ENCODE measurements around the gene GTF2B. TPM values are rescaled to one million over a fixed set of nuclear protein-coding genes. Genes with fewer than 3 reads are reported as not detected.

The GTF2B gene
- polyA plus RNA-seq, 4 donors, result 23.1 to 44.6 (median 37.5) TPM

DNA sequence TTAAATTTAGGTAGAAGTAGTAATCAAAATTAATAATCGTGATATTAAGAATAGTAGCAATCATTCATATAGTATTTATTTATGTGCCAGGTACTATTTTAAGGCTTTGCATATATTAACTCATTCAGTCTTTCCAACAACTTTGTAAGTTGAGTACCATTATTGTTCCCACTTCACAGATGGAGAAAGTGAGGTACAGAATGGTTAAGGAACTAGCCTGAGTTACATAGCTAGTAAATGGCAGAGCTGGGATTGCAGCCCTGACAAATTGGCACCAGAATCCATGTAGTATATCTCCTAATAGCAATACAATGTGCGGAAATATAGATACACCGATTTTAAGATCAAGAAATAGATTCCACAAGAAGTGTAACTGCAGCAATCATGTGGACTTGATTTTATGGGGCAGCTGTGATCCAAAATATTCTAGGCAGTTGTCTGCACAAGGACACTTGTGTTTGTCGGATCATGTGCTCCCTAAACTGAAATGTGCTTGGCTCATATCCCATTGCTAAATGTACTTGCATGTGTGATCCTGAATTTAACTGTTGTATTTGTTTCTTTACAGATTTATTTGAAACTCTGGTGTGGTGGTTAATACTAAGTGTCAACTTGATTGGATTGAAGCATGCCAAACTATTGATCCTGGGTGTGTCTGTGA lies 5.8 kb upstream of the GTF2B start:
- Histone ChIP-seq H3K4me3 (ENCODE audit: low read depth in 1 of 3, low read length in 3 of 3) (no peak overlapping the region), H3K9me3 (ENCODE audit: control insufficient read depth in 2 of 2, insufficient read depth in 1 of 2, low read depth in 1 of 2, low read length in 1 of 2) (no peaks in the 10 kb centered on the region), H3K27me3 (ENCODE audit: control insufficient read depth in 3 of 3, insufficient read depth in 3 of 3, low read length in 3 of 3) (no peaks in the 10 kb centered on the region), H3K27ac (ENCODE audit: low read depth in 1 of 3, low read length in 2 of 3) (no peak overlapping the region), H3K4me1 (ENCODE audit: control insufficient read depth in 3 of 3, insufficient read depth in 2 of 3, low read depth in 1 of 3, low read length in 2 of 3) (no peaks in the 10 kb centered on the region), H3K36me3 (ENCODE audit: control insufficient read depth in 3 of 3, insufficient read depth in 2 of 3, low read depth in 1 of 3, low read length in 3 of 3) (no peaks in the 10 kb centered on the region)
- WGBS, 3 donors, result 81 to 90% (median 84%) methylated on average over 4 of the region's 4 CpGs
- no peak for FAIRE-seq
- no peak for DNase-seq

DNA sequence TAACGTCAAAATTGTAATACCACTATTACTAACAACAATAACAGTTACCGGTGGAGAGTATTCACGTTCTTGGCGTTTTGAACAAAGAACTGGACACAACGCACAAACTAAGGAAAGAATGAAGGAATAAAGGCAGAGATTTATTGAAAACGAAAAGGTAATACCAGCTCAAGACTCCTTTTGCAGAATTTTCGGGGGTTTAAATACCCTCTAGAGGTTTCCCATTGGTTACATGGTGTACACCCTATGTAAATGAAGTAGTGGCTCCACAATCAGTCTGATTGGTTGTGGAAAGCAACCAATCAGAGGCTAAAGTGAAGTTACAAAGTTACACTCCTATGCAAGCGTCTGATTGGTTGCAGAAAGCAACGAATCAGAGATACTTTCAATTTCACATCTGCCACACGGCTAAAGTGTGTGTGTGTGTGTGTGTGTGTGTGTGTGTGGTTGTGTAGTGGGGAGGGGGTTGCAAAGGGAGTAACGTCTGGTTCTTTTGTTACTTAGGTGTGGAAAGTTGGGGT lies 1.1 kb upstream of the GTF2B start:
- no peak for FAIRE-seq
- 47 to 74% (median 52%) methylated on average over 11 of the region's 11 CpGs for WGBS, 3 donors
- Histone ChIP-seq H3K36me3 (ENCODE audit: control insufficient read depth in 3 of 3, insufficient read depth in 2 of 3, low read depth in 1 of 3, low read length in 3 of 3) (no peaks in the 10 kb centered on the region), H3K4me3 (ENCODE audit: low read depth in 1 of 3, low read length in 3 of 3) (peak overlapping the region in 2 of 3 donors; percentile 85), H3K27me3 (ENCODE audit: control insufficient read depth in 3 of 3, insufficient read depth in 3 of 3, low read length in 3 of 3) (no peaks in the 10 kb centered on the region), H3K9me3 (ENCODE audit: control insufficient read depth in 2 of 2, insufficient read depth in 1 of 2, low read depth in 1 of 2, low read length in 1 of 2) (no peaks in the 10 kb centered on the region), H3K27ac (ENCODE audit: low read depth in 1 of 3, low read length in 2 of 3) (no peak overlapping the region), H3K4me1 (ENCODE audit: control insufficient read depth in 3 of 3, insufficient read depth in 2 of 3, low read depth in 1 of 3, low read length in 2 of 3) (peaks cover 3 to 13% (median 6%) of the 10 kb centered on the region in 3 donors)
- DNase-seq, result peak; percentile 30 to 87

DNA sequence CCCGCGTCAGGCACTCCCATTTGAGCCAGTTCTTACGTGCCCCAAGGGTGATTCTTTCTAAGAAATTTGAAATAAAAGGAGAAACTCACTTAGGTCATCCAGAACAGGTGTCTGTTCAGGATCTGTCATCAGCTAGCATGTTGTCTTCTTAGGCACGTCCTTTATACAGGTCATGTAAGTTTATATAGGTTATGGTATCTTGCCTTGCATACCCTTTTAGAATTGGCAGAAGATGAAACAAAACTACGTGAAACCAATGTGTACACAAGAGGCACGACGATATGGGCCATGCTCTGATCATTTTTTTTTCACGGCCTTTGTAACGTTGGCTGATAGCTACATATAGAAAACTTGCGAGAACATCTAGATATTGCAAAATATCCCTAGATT lies 579 bp upstream of the GTF2B start:
- no peaks in the 10 kb centered on the region for H3K9me3 ChIP-seq (ENCODE audit: control insufficient read depth in 2 of 2, insufficient read depth in 1 of 2, low read depth in 1 of 2, low read length in 1 of 2)
- peak; percentile 41 to 69 for DNase-seq
- H3K36me3 ChIP-seq (ENCODE audit: control insufficient read depth in 3 of 3, insufficient read depth in 2 of 3, low read depth in 1 of 3, low read length in 3 of 3), result peaks cover 0 to 1% (median under 1%) of the 10 kb centered on the region in 3 donors
- peaks cover 3 to 13% (median 6%) of the 10 kb centered on the region in 3 donors for H3K4me1 ChIP-seq (ENCODE audit: control insufficient read depth in 3 of 3, insufficient read depth in 2 of 3, low read depth in 1 of 3, low read length in 2 of 3)
- H3K27ac ChIP-seq (ENCODE audit: low read depth in 1 of 3, low read length in 2 of 3), result peak overlapping the region in 2 of 3 donors; percentile 94 to 95
- WGBS, 3 donors, result 9 to 32% (median 21%) methylated on average over 10 of the region's 10 CpGs
- peak overlapping the region; percentile 76 to 85 (median 85) for H3K4me3 ChIP-seq (ENCODE audit: low read depth in 1 of 3, low read length in 3 of 3)
- H3K27me3 ChIP-seq (ENCODE audit: control insufficient read depth in 3 of 3, insufficient read depth in 3 of 3, low read length in 3 of 3), result no peaks in the 10 kb centered on the region
- no peak for FAIRE-seq

DNA sequence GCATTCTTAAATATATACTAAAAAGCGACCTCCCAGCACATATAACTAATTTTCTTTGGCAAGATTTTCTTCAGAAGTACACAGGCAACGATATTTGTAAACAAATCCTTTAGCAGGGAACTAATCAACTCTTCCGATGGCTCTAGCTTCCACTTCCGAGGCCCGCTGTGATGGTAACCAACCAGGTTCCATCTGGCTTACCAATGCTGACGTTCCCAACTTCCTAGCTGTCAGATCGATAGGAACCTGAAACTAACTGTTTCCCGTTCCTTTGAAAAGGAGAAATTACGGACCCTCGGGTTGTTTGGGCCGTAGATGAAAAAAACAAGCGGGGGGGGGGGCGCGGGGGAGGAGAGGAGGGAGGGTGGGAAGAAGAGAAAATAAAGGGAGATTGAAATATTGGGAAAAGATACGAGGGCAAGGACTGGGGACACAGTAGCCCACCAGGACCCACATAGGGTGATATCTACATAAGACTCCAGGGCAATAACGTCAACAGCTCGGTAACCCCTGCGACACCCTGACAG lies 513 bp downstream of the GTF2B start:
- H3K27me3 ChIP-seq (ENCODE audit: control insufficient read depth in 3 of 3, insufficient read depth in 3 of 3, low read length in 3 of 3), result no peaks in the 10 kb centered on the region
- peak; percentile 55 to 64 for DNase-seq
- H3K9me3 ChIP-seq (ENCODE audit: control insufficient read depth in 2 of 2, insufficient read depth in 1 of 2, low read depth in 1 of 2, low read length in 1 of 2), result no peaks in the 10 kb centered on the region
- peak overlapping the region; percentile 92 to 95 (median 94) for H3K27ac ChIP-seq (ENCODE audit: low read depth in 1 of 3, low read length in 2 of 3)
- H3K36me3 ChIP-seq (ENCODE audit: control insufficient read depth in 3 of 3, insufficient read depth in 2 of 3, low read depth in 1 of 3, low read length in 3 of 3), result peaks cover 2 to 4% (median 3%) of the 10 kb centered on the region in 3 donors
- H3K4me1 ChIP-seq (ENCODE audit: control insufficient read depth in 3 of 3, insufficient read depth in 2 of 3, low read depth in 1 of 3, low read length in 2 of 3), result peaks cover 3 to 13% (median 6%) of the 10 kb centered on the region in 3 donors
- 1% methylated on average over 15 to 16 of the region's 18 CpGs for WGBS, 3 donors
- H3K4me3 ChIP-seq (ENCODE audit: low read depth in 1 of 3, low read length in 3 of 3), result peak overlapping the region; percentile 76 to 85 (median 85)
- no peak for FAIRE-seq

DNA sequence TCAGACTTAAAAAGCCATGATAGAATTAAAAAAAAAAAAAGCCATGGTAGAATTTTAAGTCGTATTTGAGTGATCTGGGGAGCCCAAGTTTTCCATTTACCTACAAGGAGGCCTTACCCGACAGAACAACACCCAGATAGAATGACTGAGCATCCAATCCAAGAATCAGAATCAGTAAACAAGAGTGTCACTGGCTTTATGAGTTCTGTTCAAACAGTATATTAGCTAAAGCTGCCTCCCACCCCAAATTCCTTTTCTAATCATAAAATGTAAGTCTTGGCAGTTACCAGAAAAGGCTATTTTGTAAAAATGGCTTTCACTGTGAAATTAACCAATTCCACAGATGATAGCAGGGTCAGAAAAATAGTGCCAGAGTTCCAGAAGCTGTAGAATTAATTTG lies 1.2 kb downstream of the GTF2B start:
- no peaks in the 10 kb centered on the region for H3K9me3 ChIP-seq (ENCODE audit: control insufficient read depth in 2 of 2, insufficient read depth in 1 of 2, low read depth in 1 of 2, low read length in 1 of 2)
- H3K4me1 ChIP-seq (ENCODE audit: control insufficient read depth in 3 of 3, insufficient read depth in 2 of 3, low read depth in 1 of 3, low read length in 2 of 3), result peaks cover 3 to 13% (median 6%) of the 10 kb centered on the region in 3 donors
- peaks cover 3 to 8% (median 5%) of the 10 kb centered on the region in 3 donors for H3K36me3 ChIP-seq (ENCODE audit: control insufficient read depth in 3 of 3, insufficient read depth in 2 of 3, low read depth in 1 of 3, low read length in 3 of 3)
- H3K4me3 ChIP-seq (ENCODE audit: low read depth in 1 of 3, low read length in 3 of 3), result peak overlapping the region; percentile 76 to 85 (median 85)
- peak in 1 of 2 donors; percentile 7 for DNase-seq
- no peaks in the 10 kb centered on the region for H3K27me3 ChIP-seq (ENCODE audit: control insufficient read depth in 3 of 3, insufficient read depth in 3 of 3, low read length in 3 of 3)
- FAIRE-seq, result no peak
- no peak overlapping the region for H3K27ac ChIP-seq (ENCODE audit: low read depth in 1 of 3, low read length in 2 of 3)
- WGBS, 3 donors, result 13 to 42% (median 38%) methylated on average over 2 of the region's 2 CpGs

DNA sequence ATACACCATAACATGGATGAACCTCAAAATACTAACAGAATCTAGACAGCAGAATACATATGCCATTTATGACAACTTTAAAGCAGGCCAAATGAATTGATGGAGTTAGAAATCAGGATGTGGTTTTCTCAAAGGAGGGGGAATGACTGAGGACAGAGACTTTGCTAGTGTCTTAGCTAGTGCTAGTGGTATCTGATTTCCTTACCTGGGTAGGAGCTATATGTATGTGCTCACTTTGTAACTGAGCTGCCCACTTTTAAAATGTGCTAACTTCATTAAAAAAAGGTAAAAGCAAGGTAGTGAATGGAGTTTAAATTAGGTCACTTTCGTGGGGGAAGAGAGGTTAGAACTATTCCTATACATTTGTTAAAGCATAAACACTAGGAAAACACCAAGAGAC lies 2.6 kb downstream of the GTF2B start:
- no peak overlapping the region for H3K4me3 ChIP-seq (ENCODE audit: low read depth in 1 of 3, low read length in 3 of 3)
- H3K9me3 ChIP-seq (ENCODE audit: control insufficient read depth in 2 of 2, insufficient read depth in 1 of 2, low read depth in 1 of 2, low read length in 1 of 2), result no peaks in the 10 kb centered on the region
- H3K4me1 ChIP-seq (ENCODE audit: control insufficient read depth in 3 of 3, insufficient read depth in 2 of 3, low read depth in 1 of 3, low read length in 2 of 3), result peaks cover 3 to 13% (median 6%) of the 10 kb centered on the region in 3 donors
- 43 to 74% (median 56%) methylated on average over 1 of the region's 1 CpG for WGBS, 3 donors
- DNase-seq, result no peak
- peaks cover 3 to 15% (median 5%) of the 10 kb centered on the region in 3 donors for H3K36me3 ChIP-seq (ENCODE audit: control insufficient read depth in 3 of 3, insufficient read depth in 2 of 3, low read depth in 1 of 3, low read length in 3 of 3)
- H3K27ac ChIP-seq (ENCODE audit: low read depth in 1 of 3, low read length in 2 of 3), result no peak overlapping the region
- H3K27me3 ChIP-seq (ENCODE audit: control insufficient read depth in 3 of 3, insufficient read depth in 3 of 3, low read length in 3 of 3), result no peaks in the 10 kb centered on the region
- FAIRE-seq, result no peak

DNA sequence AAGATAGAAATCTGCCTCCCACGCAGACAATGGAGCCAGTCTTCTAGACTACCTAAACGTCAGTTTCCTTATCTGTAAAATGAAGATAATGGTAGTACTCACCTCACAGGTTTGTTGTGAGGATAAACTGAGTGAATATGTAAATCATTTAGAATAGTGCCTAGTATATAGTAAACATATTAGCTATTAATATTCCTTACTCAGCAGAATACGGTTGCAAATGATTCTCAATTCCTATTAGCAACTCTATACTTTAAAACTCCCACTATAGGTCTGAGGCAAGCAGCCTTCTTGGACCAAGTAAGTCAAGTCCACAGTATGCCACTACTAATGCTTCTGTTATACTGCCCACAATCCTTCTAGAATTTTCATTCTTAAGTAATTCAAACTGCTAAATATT lies 5.4 kb downstream of the GTF2B start:
- Histone ChIP-seq H3K27me3 (ENCODE audit: control insufficient read depth in 3 of 3, insufficient read depth in 3 of 3, low read length in 3 of 3) (no peaks in the 10 kb centered on the region), H3K4me3 (ENCODE audit: low read depth in 1 of 3, low read length in 3 of 3) (no peak overlapping the region), H3K36me3 (ENCODE audit: control insufficient read depth in 3 of 3, insufficient read depth in 2 of 3, low read depth in 1 of 3, low read length in 3 of 3) (peaks cover 3 to 22% (median 7%) of the 10 kb centered on the region in 3 donors), H3K4me1 (ENCODE audit: control insufficient read depth in 3 of 3, insufficient read depth in 2 of 3, low read depth in 1 of 3, low read length in 2 of 3) (peaks cover 3 to 13% (median 6%) of the 10 kb centered on the region in 3 donors), H3K9me3 (ENCODE audit: control insufficient read depth in 2 of 2, insufficient read depth in 1 of 2, low read depth in 1 of 2, low read length in 1 of 2) (no peaks in the 10 kb centered on the region), H3K27ac (ENCODE audit: low read depth in 1 of 3, low read length in 2 of 3) (no peak overlapping the region)
- no peak for FAIRE-seq
- no peak for DNase-seq
- WGBS, 3 donors, result 49 to 66% (median 65%) methylated on average over 3 of the region's 3 CpGs

DNA sequence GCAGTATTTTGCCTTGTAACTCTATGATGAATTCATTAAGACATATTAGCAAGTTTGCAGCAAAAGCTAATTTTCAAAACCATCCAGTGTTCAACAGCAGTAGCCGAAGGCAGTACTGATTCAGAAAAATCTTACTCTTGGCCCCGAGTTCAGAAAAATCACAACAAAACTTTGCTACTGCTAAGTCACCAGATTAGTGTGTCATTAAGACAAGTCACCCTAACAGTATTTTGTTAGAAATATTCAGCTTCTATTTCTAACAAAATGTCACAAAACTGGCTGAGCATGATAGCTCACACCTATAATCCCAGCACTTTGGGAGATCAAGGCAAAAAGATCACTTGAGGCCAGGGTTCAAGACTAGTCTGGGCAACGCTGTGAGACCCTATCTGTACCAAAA lies 8.2 kb downstream of the GTF2B start:
- Histone ChIP-seq H3K9me3 (ENCODE audit: control insufficient read depth in 2 of 2, insufficient read depth in 1 of 2, low read depth in 1 of 2, low read length in 1 of 2) (no peaks in the 10 kb centered on the region), H3K27me3 (ENCODE audit: control insufficient read depth in 3 of 3, insufficient read depth in 3 of 3, low read length in 3 of 3) (no peaks in the 10 kb centered on the region), H3K27ac (ENCODE audit: low read depth in 1 of 3, low read length in 2 of 3) (no peak overlapping the region), H3K4me3 (ENCODE audit: low read depth in 1 of 3, low read length in 3 of 3) (no peak overlapping the region), H3K36me3 (ENCODE audit: control insufficient read depth in 3 of 3, insufficient read depth in 2 of 3, low read depth in 1 of 3, low read length in 3 of 3) (peaks cover 7 to 24% (median 9%) of the 10 kb centered on the region in 3 donors), H3K4me1 (ENCODE audit: control insufficient read depth in 3 of 3, insufficient read depth in 2 of 3, low read depth in 1 of 3, low read length in 2 of 3) (no peaks in the 10 kb centered on the region)
- FAIRE-seq, result no peak
- WGBS, 3 donors, result 72 to 80% (median 73%) methylated on average over 3 of the region's 3 CpGs
- no peak for DNase-seq
